ENCODE measurements around the gene CACNA1C. TPM values are rescaled to one million over a fixed set of nuclear protein-coding genes. Genes with fewer than 3 reads are reported as not detected.

CACNA1C gene
- total and polyA plus RNA-seq, 4 donors, result 14.8 to 22.2 (median 18.3) TPM

GRCh38 chr12:2053691-2054090, 904 bp downstream of the CACNA1C start:
- Histone ChIP-seq H3K36me3 (ENCODE audit: control insufficient read depth, insufficient read depth, low read length) (no peaks in the 10 kb centered on the region), H3K27me3 (ENCODE audit: control insufficient read depth, insufficient read depth, low read length) (peaks cover 3% of the 10 kb centered on the region), H3K9me3 (ENCODE audit: control insufficient read depth, insufficient read depth, low read length) (no peaks in the 10 kb centered on the region), H3K27ac (ENCODE audit: low read depth, low read length) (no peak overlapping the region), H3K4me3 (ENCODE audit: low read depth, low read length) (peak overlapping the region; percentile 63), H3K4me1 (ENCODE audit: control insufficient read depth, insufficient read depth, low read length) (peaks cover 29% of the 10 kb centered on the region)
- DNase-seq (ENCODE audit: low read depth in 4 of 6, low spot score in 6 of 6), result peak in 2 of 6 donors; percentile 61 to 65
- 0% methylated on average over 60 of the region's 60 CpGs for WGBS (ENCODE audit: insufficient coverage)

DNA sequence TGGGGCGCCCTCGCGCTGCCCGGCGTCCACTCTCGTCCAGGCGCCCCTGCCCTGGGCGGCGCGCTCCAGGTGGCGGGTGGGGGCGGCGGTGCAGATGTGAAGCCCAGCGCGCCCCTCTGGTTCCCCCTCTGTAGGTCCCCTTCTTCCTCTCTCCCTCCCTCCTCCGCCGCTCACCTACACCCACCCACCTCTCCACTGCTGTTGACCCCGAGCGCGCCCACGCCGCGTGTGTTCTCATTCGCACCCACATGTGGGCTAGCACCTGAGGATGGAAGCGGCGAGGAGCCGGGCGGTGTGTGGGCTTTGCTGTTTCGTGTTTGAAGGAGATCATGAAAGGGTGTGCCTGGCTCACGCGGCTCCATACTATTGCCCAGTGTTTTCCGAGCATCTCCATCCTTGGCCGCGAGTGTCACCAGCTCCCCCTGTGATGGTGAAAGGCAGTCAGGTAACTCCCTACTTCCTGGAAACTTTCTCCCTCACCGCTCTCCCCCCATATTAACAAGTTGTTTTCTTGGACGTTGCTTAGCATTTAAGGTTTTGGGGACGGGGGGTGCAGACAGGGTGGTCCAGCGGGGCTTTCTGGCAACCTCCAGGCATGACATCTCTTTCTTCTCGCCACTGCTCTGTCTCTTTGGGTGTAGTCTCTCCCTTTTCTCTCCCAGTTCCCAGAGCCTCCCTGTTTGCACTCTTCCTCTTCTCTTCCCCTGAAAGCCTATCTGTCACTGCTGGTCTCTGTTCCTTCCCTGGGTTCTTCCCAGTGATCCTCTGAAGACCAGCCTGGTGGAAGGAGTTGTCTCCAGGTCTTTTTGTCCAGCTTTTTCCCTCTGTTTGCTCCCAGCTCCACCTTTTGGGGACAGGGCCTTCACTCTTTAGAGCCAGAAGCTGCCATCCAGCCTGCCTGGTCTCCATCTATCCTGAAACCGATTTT, 1.6 kb downstream of the CACNA1C start:
- H3K27ac ChIP-seq (ENCODE audit: low read depth, low read length), result no peak overlapping the region
- no peaks in the 10 kb centered on the region for H3K9me3 ChIP-seq (ENCODE audit: control insufficient read depth, insufficient read depth, low read length)
- H3K27me3 ChIP-seq (ENCODE audit: control insufficient read depth, insufficient read depth, low read length), result peaks cover 3% of the 10 kb centered on the region
- peak in 2 of 6 donors; percentile 60 to 81 for DNase-seq (ENCODE audit: low read depth in 4 of 6, low spot score in 6 of 6)
- 0% methylated on average over 21 of the region's 40 CpGs for WGBS (ENCODE audit: insufficient coverage)
- peaks cover 35% of the 10 kb centered on the region for H3K4me1 ChIP-seq (ENCODE audit: control insufficient read depth, insufficient read depth, low read length)
- peak overlapping the region; percentile 54 for H3K4me3 ChIP-seq (ENCODE audit: low read depth, low read length)
- H3K36me3 ChIP-seq (ENCODE audit: control insufficient read depth, insufficient read depth, low read length), result no peaks in the 10 kb centered on the region

GRCh38 chr12:2057041-2057794, 4.4 kb downstream of the CACNA1C start:
- Histone ChIP-seq H3K36me3 (ENCODE audit: control insufficient read depth, insufficient read depth, low read length) (no peaks in the 10 kb centered on the region), H3K27ac (ENCODE audit: low read depth, low read length) (no peak overlapping the region), H3K4me1 (ENCODE audit: control insufficient read depth, insufficient read depth, low read length) (peaks cover 30% of the 10 kb centered on the region), H3K4me3 (ENCODE audit: low read depth, low read length) (no peak overlapping the region), H3K27me3 (ENCODE audit: control insufficient read depth, insufficient read depth, low read length) (peaks cover 3% of the 10 kb centered on the region), H3K9me3 (ENCODE audit: control insufficient read depth, insufficient read depth, low read length) (no peaks in the 10 kb centered on the region)
- 41% methylated on average over 21 of the region's 21 CpGs for WGBS (ENCODE audit: insufficient coverage)
- DNase-seq (ENCODE audit: low read depth in 4 of 6, low spot score in 6 of 6), result peak in 2 of 6 donors; percentile 71 to 82

GRCh38 chr12:2057795-2058408, 5.1 kb downstream of the CACNA1C start:
- peak in 2 of 6 donors; percentile 34 to 78 for DNase-seq (ENCODE audit: low read depth in 4 of 6, low spot score in 6 of 6)
- Histone ChIP-seq H3K9me3 (ENCODE audit: control insufficient read depth, insufficient read depth, low read length) (no peaks in the 10 kb centered on the region), H3K27ac (ENCODE audit: low read depth, low read length) (no peak overlapping the region), H3K4me3 (ENCODE audit: low read depth, low read length) (no peak overlapping the region), H3K4me1 (ENCODE audit: control insufficient read depth, insufficient read depth, low read length) (peaks cover 29% of the 10 kb centered on the region), H3K36me3 (ENCODE audit: control insufficient read depth, insufficient read depth, low read length) (no peaks in the 10 kb centered on the region), H3K27me3 (ENCODE audit: control insufficient read depth, insufficient read depth, low read length) (peaks cover 3% of the 10 kb centered on the region)
- 25% methylated on average over 2 of the region's 8 CpGs for WGBS (ENCODE audit: insufficient coverage)

DNA sequence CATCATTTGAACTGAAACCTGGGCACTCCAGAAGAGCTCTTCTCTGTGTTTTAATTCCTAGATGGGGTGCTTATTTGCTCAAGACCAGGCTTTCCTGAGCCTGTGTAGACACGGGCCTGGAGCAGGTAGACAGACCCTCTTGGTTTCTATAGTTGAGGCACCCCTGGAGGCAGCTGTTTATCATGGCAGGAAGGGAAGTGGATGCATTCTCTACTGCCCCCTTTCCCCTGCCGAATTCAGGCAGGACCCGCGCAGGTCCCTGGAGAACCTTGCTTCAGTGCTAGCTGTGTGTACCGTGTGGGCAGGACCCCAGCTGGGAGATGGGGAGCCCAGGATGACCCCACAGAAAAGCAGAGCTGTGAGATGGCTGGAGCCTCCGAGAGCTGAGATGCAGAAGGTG, 6.0 kb downstream of the CACNA1C start:
- Histone ChIP-seq H3K36me3 (ENCODE audit: control insufficient read depth, insufficient read depth, low read length) (no peaks in the 10 kb centered on the region), H3K27ac (ENCODE audit: low read depth, low read length) (no peak overlapping the region), H3K9me3 (ENCODE audit: control insufficient read depth, insufficient read depth, low read length) (no peaks in the 10 kb centered on the region), H3K4me1 (ENCODE audit: control insufficient read depth, insufficient read depth, low read length) (peaks cover 29% of the 10 kb centered on the region), H3K4me3 (ENCODE audit: low read depth, low read length) (no peak overlapping the region), H3K27me3 (ENCODE audit: control insufficient read depth, insufficient read depth, low read length) (peaks cover 3% of the 10 kb centered on the region)
- no peak for DNase-seq (ENCODE audit: low read depth in 4 of 6, low spot score in 6 of 6)
- WGBS (ENCODE audit: insufficient coverage), result 65% methylated on average over 6 of the region's 6 CpGs

DNA sequence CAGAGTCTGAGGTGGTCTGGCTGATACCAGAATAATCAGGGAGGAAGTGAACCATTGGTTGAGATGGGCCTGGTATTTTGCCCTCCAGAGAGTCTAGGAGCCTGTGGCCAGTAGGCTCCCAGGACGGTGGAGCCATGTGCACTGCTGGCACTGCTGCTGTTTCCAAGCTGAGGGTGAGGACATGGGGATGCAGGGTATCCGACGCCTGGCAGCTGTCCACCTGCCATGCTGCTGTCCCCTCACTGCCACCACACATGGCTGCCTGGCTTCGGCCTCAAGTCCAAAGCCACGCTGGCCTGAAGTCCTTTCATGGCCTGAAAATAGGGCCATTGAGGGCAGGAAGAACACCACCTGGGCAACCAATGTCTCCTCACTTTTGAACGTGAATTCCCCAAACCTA, 8.6 kb downstream of the CACNA1C start:
- no peaks in the 10 kb centered on the region for H3K36me3 ChIP-seq (ENCODE audit: control insufficient read depth, insufficient read depth, low read length)
- H3K9me3 ChIP-seq (ENCODE audit: control insufficient read depth, insufficient read depth, low read length), result no peaks in the 10 kb centered on the region
- H3K27ac ChIP-seq (ENCODE audit: low read depth, low read length), result no peak overlapping the region
- DNase-seq (ENCODE audit: low read depth in 4 of 6, low spot score in 6 of 6), result no peak
- 77% methylated on average over 5 of the region's 6 CpGs for WGBS (ENCODE audit: insufficient coverage)
- no peak overlapping the region for H3K4me3 ChIP-seq (ENCODE audit: low read depth, low read length)
- peaks cover 23% of the 10 kb centered on the region for H3K4me1 ChIP-seq (ENCODE audit: control insufficient read depth, insufficient read depth, low read length)
- no peaks in the 10 kb centered on the region for H3K27me3 ChIP-seq (ENCODE audit: control insufficient read depth, insufficient read depth, low read length)

- Histone ChIP-seq H3K4me3 (ENCODE audit: low read depth, low read length) (no peak overlapping the region), H3K27ac (ENCODE audit: low read depth, low read length) (no peak overlapping the region), H3K4me1 (ENCODE audit: control insufficient read depth, insufficient read depth, low read length) (peaks cover 10% of the 10 kb centered on the region), H3K36me3 (ENCODE audit: control insufficient read depth, insufficient read depth, low read length) (no peaks in the 10 kb centered on the region), H3K27me3 (ENCODE audit: control insufficient read depth, insufficient read depth, low read length) (no peaks in the 10 kb centered on the region), H3K9me3 (ENCODE audit: control insufficient read depth, insufficient read depth, low read length) (no peaks in the 10 kb centered on the region)
- WGBS (ENCODE audit: insufficient coverage), result 70% methylated on average over 5 of the region's 5 CpGs
- no peak for DNase-seq (ENCODE audit: low read depth in 4 of 6, low spot score in 6 of 6)
Observed at GRCh38 chr12:2064071-2064507, 11.3 kb downstream of the CACNA1C start.

- no peaks in the 10 kb centered on the region for H3K36me3 ChIP-seq (ENCODE audit: control insufficient read depth, insufficient read depth, low read length)
- WGBS (ENCODE audit: insufficient coverage), result 91% methylated on average over 5 of the region's 6 CpGs
- no peak overlapping the region for H3K4me3 ChIP-seq (ENCODE audit: low read depth, low read length)
- peaks cover 6% of the 10 kb centered on the region for H3K9me3 ChIP-seq (ENCODE audit: control insufficient read depth, insufficient read depth, low read length)
- peaks cover 8% of the 10 kb centered on the region for H3K4me1 ChIP-seq (ENCODE audit: control insufficient read depth, insufficient read depth, low read length)
- H3K27me3 ChIP-seq (ENCODE audit: control insufficient read depth, insufficient read depth, low read length), result no peaks in the 10 kb centered on the region
- DNase-seq (ENCODE audit: low read depth in 4 of 6, low spot score in 6 of 6), result no peak
- H3K27ac ChIP-seq (ENCODE audit: low read depth, low read length), result no peak overlapping the region
Observed at GRCh38 chr12:2068653-2069052, 15.9 kb downstream of the CACNA1C start.

- no peak overlapping the region for H3K27ac ChIP-seq (ENCODE audit: low read depth, low read length)
- DNase-seq (ENCODE audit: low read depth in 4 of 6, low spot score in 6 of 6), result no peak
- no peaks in the 10 kb centered on the region for H3K27me3 ChIP-seq (ENCODE audit: control insufficient read depth, insufficient read depth, low read length)
- peaks cover 10% of the 10 kb centered on the region for H3K4me1 ChIP-seq (ENCODE audit: control insufficient read depth, insufficient read depth, low read length)
- peaks cover 6% of the 10 kb centered on the region for H3K9me3 ChIP-seq (ENCODE audit: control insufficient read depth, insufficient read depth, low read length)
- H3K36me3 ChIP-seq (ENCODE audit: control insufficient read depth, insufficient read depth, low read length), result no peaks in the 10 kb centered on the region
- no peak overlapping the region for H3K4me3 ChIP-seq (ENCODE audit: low read depth, low read length)
- no CpG with 5 or more reads among the region's 2 CpGs for WGBS (ENCODE audit: insufficient coverage)
Observed at GRCh38 chr12:2070440-2071045, 17.8 kb downstream of the CACNA1C start.
